COLO668 (cell line): ENCODE results near the gene IGSF8.

Experiments
- DNase-seq: peaks from one replicate; lab custom pipeline; 2025; ENCODE audit not compliant: unreplicated experiment; lab: John Stamatoyannopoulos, UW

Gene IGSF8

DNA sequence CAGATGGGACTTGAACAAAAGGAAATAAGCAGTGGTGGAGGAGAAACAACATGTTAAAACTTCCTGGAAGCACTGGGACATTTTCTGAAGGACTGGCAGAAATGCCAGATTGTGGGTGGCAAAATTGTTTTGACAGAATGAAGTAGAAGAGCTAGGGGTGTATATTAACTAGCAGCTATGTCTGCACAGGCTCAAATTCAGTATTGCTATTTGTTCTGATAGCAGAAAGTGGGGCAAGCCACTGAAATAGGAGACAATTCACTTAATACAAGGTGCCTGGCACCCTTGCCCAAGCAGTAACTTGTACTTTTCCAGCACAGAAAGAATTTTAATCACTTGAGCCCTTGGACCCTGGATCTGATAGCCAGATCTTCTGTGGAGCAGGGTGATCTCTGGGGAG, 54.9 kb downstream of the IGSF8 start:
- no peak for DNase-seq
